Measurements from ENCODE around the gene SAT2.

GRCh38 chr17:7651665-7652387 lies 24.2 kb upstream of the SAT2 start:
- TF ChIP-seq POLR2A (IDR thresholded peaks at IDR 0.05), result no peak
- no peak for TF ChIP-seq CTCF (IDR thresholded peaks at IDR 0.05)
- TF ChIP-seq POLR2AphosphoS5 (IDR thresholded peaks at IDR 0.05), result no peak
